SHP77 (cell line): ENCODE results near the gene RUBCNL.

Source experiments
- DNase-seq, 2 experiments: peaks; one replicate each; lab custom pipeline; 2025; lab: John Stamatoyannopoulos, UW

Gene RUBCNL

DNA sequence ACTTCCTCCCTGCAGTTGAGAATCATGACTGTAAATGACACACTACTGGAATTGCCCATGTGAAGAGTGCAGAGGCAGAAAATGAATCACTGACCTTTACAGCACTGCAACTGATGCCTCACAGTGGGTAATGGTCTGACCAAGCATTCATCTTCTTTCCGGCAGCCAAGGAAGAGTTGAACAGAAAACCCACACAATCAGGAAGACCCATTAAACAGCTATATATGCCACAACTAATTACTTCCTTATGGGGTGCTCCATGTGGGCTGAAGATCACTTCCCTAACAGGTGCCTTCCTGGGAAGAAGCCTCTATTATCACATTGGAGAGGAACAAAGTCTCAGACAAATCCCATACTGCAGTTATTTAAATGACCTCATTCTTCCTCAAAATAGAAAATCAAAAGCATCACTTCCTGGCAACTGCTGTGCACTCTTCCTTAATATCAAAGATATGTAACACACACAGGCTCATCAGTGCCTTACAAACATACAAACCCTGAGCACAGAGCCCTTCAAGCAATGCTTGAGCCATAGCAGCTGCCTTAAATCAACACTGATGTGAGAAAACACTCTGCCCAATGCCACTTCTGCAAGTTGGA is 45.8 kb downstream of the RUBCNL start:
- DNase-seq = no peak

DNA sequence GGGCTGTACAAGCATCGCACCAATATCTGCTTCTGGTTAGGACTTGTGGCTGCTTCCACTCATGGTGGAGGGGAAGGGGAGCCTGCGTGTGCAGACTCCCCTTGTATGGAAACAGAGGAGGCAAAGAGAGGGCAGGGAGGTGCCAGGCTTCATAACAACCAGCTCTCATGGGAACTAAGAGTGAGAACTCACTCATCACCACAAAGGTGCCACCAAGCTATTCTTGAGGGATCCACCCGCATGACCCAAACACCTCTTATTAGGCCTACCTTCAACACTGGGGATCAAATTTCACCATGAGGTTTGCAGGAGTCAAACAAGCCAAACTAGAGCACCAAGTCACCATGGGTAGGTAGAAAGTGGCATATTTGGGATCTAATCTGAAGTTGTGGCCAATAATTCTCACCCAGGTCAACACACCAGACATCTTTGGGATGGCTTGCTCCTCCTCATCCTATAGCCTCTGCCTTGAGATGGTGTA is 46.4 kb downstream of the RUBCNL start:
- no peak for DNase-seq

DNA sequence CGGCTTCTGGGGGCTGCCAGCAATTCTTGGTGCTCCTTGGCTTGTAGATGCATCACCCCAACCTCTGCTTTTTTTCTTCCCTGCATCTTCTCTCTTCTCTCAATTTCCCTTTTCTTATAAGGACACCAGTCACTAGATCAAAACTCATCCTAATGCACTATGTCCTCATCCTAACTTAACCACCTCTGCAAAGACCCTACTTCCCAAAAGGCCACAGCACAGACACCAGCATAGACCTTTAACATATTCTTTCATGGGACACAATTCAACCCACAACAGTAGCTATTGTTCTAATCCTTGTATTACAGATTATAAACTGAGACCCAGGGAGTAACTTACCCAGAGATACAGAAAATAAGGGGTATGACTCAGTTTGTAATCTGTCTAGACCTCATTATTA is 47.0 kb downstream of the RUBCNL start:
- no peak for DNase-seq

DNA sequence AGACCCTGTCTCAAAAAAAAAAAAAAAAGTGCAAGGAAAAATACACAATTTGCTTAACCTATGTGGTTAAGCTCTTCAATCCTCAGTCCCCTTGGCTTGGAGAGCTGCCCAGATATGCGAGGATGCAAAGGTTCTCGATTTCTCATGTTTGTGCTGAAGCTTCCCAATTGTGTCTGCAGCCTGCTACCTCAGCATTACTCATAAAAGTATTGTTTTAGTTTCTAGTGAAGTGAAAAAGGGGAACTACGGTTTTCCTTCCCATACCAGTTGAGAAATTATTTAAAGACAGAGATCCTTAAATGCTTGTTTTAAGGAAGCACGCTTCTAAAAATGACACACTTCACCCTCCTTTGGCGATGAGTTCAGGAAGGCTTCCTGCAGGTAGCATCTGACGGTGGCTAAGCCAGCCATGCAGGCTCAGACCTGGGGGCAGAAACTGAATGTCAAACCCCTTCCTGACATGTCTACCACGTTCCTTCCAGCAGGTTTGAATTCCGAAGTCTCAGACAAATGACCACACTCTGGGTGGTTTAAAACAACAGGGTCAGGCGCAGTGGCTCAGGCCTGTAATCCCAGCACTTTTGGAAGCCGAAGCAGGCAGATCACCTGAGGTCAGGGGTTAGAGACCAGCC is 47.9 kb downstream of the RUBCNL start:
- no peak for DNase-seq

DNA sequence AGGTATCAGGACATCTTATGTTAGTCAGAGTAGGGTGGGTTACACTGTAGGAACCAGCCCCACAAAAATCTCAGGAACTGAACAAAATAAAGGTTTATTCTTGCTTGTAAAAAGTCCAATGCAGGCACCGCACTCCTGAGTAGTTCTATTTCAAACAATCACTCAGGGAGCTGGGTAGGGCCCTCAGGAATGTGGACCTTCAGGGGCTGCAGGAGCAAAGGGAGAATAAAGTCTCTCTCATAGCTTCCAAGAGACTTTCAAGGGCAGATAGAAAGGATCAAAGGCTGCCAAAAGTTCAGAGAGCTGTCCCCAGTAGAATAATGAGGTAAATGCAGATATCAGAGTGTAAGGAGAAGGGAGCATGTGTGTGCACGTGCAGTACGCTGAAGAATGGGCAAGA is 49.4 kb downstream of the RUBCNL start:
- DNase-seq = no peak

DNA sequence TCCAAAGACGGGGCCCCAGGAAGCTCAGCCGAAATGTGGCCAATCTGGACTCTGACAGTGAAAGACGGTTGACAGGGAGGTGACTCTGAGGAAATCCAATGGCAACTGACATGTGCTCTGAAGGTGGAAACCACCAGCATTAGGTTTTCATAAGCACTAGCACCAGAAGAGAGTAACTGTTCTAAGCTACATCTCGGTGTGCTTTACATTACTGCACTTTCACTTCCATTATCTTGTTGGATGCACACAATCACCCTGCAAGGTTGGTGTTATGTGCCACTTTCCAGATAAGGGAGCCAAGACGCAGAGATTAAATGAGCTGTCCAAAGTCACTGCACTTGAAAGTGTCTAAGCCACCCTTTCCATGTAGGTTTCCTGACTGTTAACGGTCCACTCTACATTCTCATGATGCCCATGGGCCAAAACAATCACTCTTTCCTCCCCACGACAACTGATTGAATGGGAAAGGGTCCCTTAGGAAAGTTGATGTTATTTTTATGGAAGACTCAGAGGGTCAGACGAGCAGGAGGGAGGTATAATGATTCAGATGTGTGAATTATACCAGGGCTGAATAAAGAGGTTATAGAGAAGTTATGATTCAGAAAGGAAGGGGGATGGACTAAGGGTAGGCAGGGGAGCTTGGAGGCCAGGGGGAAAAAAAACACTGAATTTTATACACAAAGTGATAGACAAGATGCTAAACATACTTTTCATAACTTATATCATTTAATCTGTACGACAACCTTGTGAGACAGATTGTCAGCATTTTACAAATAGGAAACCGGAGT is 52.8 kb downstream of the RUBCNL start:
- DNase-seq = no peak

DNA sequence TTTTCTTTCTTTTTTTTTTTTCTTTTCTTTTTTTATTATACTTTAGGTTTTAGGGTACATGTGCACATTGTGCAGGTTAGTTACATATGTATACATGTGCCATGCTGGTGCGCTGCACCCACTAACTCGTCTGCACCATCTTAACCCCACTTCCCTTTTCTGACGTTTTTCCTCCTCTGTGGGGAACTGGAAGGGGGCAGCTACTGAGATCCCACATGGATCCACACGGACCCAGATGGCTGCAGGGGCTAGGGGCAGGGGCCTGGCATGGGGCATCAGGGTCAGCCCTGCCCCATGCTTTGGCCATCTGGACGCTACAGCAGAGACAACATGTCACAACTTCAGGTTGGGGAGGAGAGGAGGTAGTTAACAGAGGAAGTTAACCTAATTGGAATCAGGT is 54.3 kb downstream of the RUBCNL start:
- no peak for DNase-seq

DNA sequence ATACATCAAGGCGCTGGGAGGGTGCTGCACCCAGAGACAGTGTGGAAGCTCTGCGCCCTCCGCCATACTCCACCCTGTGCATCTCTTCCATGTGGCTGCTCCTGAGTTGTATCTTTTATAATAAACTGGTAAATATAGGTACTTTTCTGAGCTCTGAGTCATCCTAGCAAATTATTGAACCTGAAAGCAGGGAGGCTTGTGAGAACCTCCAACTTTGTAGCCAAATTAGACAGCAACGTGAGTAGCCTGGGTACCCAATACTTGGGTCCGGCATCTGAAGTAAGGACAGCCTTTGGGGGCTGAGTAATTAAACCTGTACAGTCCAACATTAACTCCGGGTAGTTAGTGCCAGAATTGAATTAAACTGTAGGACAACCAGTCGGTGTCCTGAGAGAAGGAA is 57.4 kb downstream of the RUBCNL start:
- DNase-seq = no peak

DNA sequence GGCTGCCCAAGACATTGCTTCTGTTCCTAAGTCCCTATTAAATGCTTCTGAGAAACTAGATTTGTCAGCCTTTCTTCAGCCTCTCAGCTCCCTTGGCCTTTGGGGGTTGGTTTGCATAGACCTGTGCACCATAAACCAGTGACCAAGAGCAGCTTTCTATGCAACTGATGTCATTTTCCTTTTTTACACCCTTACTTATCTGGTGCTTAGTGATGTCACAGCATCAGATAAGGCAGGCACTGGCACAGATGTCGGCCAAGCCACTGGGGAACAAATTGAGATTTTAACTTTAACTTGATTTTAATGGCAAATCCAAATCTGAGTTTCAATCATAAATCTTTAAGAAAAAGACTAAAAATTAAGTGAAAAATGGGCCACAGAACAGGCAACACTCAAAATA is 59.8 kb downstream of the RUBCNL start:
- DNase-seq = no peak

DNA sequence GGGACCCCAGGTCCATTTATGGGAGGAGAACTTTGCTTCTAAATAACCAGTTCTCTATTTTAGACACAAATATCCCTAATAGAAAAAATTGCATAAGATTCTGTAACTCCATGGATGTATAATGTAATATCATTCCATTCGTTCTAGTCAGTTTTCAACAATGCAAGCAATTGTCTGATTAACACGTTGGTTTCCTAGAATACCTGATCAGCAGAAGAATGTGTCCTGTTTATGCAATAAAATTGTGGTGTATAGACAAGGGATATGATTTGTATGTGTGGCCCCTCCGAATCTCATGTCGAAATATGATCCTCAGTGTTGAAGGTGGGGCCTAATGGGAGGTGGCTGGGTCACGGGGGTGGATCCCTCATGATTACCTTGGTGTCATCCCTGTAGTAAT is 62.1 kb downstream of the RUBCNL start:
- no peak for DNase-seq

DNA sequence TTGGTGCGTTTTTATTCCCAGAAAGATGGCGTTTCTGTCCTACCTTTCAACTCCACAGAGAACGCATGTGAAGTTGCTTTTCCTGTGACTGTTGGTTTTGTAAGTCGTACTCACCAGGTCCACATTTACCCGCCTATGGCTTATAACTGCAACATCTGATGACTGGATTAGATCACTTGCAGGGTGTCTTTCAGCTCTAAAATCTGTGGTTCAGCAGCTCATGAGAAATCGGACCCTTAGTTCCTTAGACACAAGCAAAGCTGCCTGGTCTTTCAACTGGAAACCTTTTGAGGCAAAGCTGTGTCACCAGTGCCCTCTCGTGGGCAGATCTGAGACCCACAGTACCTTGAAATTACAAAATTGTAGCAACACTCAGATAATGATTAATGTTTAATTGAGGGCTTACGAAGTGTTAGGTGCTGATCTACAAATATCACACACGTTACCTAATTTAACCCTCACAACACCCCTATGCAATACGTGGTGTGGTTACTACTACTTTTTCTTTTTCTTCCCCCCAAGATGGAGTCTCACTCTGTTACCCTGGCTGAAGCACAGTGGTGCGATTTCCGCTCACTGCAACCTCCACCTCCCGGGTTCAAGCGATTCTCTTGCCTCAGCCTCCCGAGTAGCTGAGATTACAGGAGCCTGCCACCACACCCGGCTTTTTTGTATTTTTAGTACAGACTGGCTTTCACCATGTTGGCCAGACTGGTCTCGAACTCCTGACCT is 65.4 kb downstream of the RUBCNL start:
- peak; percentile 10 to 17 for DNase-seq

DNA sequence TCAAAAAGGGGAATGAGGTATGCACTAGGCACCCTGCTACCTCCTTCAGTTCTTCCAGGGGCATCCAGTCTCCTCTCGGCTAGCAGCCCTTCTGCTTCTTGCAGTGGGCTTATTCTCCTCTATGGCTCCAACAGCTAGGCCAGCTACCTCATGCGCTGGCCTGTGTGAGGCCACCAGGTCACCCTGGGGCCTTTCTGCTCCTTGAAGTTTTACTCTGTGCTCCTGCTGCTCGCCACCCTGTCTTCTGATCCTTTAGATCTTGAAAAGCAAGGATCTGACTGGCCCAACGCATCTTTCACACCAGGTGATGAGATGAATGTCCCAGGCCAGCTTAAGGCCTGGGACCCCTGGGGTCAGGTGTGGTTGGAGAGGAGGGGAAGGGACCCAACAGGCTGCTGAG is 66.2 kb downstream of the RUBCNL start:
- DNase-seq = no peak

DNA sequence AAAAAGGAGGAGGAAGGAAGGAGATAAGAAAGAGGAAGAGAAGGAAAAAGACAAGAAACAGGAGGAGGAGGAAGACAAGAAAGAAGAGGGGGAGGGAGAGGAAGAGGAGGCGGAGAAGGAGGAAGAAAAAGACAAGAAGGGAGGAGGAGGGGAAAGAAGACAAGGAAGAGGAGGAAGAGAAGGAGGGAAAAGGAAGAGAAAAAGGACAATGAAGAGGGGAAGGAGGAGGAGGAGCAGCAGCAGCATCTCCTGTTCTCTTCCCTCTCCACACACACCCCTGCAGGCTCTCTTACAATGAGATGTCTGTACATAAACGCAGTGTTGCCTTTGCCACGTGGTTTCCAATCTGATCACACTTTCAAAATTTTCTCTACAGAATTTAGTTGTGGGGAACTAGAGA is 66.6 kb downstream of the RUBCNL start:
- DNase-seq = no peak

DNA sequence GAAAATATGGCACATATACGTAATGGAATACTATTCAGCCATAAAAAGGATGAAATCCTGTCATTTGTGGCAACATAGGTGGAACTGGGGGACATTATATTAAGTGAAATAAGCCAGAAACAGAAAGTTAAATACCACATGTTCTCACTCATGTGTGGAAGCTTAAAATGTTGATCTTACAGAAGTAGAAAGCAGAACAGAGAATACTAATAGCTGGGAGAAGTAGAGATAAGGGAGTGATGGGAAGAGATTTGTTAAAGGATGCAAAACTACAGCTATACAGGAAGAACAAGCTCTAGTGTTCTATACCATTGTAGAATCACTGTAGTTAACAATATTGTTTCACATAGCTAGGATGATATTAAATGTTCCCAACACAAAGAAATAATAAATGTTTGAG is 68.1 kb downstream of the RUBCNL start:
- DNase-seq = no peak

DNA sequence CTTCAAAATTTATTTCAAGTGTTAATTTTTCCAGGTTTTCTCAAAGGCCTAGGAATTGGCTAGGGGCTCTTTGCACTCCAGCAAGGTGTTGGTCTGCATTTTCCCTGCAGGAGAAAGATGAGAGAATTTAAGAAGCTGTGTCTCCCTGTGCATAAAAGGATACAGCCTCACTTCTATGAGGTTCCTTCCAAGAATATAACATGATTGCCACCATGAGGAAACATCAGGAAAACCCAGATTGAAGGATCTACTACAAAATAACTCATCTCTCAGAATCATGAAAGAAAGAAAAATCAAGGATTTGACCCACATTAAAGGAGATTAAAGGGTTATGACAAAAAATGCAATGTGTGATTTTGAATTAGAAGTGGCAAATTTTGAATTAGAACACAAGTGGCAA is 69.9 kb downstream of the RUBCNL start:
- no peak for DNase-seq

DNA sequence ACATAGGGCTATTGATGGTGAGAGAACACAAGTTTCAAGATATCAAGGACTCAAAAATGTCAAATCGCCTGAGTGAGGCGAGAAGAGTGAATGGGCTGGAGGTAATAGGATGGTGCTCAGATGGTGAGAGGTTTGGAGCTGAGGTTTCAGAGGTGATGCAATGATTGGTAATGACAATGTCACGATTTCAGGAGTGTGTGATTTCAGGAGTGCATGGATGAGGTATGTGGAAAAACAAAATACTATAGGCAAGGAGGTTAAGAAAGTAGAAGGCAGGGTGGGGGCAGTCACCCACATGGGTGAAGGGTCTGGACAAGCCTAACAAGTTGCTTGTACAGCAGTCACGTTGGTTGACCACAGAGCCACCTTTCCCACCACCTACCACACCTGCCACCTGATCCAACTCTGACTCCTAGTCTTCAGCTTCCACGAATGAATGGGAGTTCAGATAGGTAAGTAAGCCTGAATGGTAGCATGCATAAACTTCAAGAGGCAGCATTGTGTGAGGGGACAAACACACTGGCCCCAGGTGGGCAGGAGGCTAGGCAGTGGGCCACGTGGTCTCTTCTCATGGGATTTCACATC is 71.5 kb downstream of the RUBCNL start:
- DNase-seq = no peak

DNA sequence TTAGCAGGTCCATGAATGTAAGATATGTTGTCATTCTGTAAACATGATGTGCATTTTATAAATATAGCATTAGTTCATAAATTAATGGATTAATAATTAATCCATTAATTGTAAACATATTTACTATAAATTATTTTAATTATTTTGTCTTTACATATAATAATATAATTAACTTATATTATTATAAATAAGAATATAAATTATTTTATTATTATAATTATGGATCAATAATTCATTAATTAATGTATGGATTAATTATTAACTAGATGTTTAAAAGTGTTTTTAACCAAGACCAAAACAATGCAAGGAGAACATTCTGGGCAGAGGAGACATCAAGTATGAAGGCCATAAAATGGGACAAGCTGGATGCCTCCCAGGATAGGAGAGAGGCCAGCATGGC is 72.0 kb downstream of the RUBCNL start:
- DNase-seq = no peak

DNA sequence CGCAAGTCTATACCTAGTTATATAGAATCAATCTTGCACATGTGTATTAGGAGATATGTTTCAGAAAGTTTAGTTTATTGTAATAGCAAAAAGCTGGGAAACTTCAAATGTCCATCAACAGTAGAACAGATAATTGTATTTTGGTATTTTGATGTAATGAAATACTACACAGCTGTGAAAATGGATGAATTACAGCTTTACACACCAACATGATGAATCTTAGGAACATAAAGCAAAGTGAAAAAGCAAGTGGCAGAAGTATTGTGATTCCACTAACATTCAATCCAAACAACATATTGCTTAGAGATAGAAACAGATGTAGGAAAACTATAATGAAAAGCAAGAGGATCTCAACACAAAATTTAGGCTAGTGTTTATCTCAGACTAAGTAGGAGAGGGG is 72.5 kb downstream of the RUBCNL start:
- DNase-seq = no peak

DNA sequence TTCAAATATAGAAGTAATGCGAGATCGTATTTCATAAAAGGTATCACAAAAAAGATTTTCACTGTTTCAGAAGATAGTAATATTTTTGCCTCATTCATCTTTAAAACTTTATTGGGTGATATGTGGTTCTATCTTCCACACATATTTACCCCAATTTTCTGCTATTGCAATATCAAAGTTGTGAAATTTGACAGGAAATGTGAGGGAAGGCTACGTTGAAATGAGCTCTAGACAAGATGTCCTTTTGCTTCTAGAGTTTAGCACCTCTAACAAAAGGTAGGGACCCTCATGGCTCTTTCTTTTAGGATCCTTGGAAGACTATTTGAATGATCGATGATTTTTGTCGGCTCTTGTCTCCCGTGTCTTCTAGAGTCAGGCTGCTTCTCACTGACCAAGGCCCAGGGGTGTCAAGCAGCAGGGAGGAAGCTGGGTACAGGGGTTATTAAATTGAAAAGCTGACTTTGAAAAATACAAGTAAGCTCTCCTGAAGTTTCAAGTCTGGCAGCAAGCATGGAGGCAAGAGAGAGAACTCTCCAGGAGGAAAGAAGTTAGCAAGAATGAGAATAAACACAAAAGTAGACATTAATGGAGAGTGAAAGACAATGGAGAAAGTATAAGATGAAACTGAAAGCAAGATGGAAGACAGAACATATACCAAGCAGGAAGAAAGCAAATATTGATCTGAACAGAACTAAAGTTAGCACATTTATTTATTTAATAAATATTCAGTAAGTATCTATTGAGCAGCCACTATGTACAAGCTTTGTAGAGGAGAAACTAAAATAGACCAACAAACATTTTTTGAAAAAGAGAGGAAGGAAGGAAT is 73.4 kb downstream of the RUBCNL start:
- DNase-seq = no peak

DNA sequence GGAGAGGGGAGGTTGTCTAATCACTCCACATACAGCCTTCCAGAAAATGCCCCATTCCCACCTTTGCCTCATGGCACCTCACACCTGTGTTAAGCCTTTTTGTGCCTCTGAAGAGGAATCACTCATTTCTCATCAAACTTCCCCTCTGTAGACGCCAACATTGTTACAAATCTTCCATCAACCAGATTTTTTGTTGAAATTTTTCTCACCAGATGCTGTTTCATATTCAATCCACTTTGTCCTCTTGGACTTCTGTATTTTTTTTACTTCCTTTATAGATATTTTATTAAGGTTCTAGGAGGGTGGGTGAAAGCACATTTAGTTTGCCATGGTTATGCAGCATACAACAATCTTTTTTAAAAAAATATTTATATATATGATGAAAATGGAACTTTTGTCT is 74.0 kb downstream of the RUBCNL start:
- DNase-seq = no peak

DNA sequence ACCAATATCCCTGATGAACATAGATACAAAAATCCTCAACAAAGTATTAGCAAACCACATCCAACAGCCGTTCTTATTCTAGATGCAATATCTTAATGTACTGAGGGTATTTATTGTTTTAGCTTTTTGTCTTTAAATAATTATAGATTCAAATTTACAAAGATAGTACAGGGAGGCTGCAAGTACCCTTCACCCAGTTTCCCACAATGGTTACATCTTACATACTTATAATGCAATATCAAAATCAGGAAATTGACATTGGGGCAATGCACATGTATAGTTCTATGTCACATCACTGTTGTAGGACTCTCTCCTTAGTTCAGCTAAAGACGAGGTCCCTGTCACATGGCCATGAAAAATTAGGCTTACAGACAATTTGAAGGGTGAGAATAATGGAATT is 75.8 kb downstream of the RUBCNL start:
- no peak for DNase-seq
